Measurements from ENCODE around the gene BACH2.

Gene BACH2

DNA sequence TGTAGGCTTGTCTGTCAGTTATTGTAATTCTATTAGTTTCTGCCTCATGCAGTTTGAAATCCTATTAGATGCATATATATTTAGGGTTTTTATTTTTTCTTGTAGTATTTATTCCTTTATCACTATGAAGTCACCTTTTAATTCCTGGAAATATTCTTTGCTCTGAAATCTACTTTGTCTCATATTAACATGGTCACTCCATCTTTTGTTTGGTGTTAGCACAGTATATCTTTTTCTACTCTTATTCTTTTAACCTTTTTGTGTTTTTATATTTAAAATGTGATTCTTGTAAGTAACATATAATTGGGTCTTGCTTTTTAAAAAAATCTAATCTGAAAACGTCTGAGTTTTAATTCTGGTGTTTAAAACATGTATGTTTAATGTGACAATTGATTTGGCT lies 280.8 kb downstream of the BACH2 start:
- no peak for DNase-seq

DNA sequence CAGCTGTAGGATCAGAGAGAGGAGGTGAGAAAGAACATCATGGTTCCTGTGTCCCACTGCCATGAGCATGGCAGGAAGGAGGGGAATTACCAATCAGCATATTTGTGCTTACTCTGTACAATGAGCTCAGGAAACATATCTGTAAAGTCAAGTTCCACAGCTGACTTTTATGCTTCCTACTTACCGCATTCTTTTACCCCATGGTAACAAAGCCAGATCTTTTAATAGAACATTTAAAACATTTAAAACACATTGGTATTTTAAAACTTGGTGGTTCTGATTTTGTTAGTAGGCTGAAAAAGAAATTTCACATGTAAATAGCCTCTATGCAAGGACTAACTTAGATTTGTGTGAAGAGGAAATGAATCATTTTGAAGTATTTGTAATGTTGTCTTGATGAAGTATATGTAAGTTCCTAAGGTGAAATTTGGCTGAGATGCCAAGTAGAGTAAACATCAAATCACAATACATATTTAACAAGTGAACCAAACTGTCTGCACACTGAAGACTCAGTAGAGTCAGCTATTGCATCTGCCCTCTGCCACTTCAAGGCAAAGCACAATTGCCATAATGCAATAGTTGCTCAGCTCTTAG lies 287.6 kb downstream of the BACH2 start:
- no peak for DNase-seq

DNA sequence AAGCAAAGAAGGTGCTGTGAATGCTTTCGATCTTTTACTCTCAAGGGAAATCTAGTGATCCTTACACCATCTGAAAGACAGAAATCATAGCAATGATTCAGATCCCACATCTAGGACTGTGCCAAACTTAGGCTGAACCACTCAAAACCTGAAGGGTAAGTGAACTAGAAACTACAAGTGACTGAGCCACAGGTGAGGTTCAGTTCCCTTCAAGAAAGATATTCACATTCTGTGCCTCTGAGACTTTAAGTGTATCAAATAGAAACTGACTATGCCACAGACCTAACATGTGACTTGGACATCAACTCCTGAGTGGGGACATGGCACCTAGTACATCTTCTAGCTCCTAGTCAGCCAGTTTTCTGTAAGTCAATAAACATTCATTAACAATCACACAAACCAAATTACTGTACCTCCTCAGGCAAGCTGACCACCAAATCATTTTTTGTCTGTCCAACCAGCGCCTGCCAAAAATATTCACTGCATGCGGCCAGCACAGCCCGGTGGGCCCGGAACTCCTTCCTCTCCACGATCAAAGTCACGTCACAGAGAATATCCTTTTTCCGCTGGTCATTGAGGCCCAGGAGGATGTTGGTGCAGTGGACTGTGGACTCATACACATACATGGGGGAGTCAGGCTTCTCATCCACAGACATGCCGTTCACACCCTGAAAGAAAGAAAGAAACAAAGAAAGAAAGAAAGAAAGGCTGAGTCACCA lies 288.3 kb downstream of the BACH2 start:
- DNase-seq, result peak; percentile 33

GRCh38 chr6:90005048-90005827 lies 291.4 kb downstream of the BACH2 start:
- no peak for DNase-seq

GRCh38 chr6:90004511-90004910 lies 292.1 kb downstream of the BACH2 start:
- DNase-seq, result no peak

GRCh38 chr6:90003941-90004340 lies 292.7 kb downstream of the BACH2 start:
- no peak for DNase-seq

GRCh38 chr6:90003069-90003795 lies 293.4 kb downstream of the BACH2 start:
- DNase-seq, result no peak

GRCh38 chr6:90000864-90001731 lies 295.5 kb downstream of the BACH2 start:
- peak; percentile 59 for DNase-seq

DNA sequence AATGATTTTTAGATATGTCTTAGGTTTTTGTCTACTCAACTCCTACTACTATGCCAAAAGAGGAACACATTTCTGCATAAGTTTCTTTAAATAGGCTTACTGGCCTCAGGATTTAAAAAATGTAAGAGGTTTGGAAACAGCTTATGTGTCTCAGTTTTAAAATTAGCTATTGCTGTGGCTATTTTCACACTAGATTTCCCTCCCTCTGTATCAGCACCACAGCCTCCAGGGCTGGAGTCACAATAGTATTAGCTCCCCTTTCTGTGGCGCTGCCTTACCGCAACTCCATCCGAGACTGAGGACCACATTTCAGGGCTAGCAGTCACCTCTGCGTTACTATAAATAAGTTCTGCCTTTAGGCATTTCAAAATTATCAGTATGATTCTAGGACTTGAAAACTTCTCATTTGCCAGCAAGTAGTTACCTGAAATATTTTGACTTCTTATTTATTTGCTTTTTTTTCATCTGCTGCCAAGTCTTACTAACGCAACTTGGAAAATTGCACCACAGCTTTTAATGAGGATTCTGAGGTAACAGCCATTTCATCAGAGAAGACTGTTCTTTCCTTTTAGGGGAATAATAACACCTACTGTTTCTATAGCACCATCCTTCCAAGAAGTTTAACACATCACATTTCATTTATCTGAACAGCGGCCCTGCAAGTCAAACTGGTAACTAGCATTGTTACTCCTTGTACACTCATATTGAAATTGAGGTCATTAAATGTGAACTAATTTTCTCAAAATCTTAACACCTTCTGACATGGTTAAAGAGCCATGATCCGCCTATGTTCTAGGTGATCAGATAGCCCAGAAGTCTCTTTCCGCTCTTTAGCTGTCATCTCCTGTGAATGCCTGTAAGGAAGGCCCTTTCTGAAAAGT lies 296.5 kb downstream of the BACH2 start:
- DNase-seq, result no peak

- DNase-seq, result peak; percentile 44
Observed at GRCh38 chr6:89999154-89999553, 297.5 kb downstream of the BACH2 start.

DNA sequence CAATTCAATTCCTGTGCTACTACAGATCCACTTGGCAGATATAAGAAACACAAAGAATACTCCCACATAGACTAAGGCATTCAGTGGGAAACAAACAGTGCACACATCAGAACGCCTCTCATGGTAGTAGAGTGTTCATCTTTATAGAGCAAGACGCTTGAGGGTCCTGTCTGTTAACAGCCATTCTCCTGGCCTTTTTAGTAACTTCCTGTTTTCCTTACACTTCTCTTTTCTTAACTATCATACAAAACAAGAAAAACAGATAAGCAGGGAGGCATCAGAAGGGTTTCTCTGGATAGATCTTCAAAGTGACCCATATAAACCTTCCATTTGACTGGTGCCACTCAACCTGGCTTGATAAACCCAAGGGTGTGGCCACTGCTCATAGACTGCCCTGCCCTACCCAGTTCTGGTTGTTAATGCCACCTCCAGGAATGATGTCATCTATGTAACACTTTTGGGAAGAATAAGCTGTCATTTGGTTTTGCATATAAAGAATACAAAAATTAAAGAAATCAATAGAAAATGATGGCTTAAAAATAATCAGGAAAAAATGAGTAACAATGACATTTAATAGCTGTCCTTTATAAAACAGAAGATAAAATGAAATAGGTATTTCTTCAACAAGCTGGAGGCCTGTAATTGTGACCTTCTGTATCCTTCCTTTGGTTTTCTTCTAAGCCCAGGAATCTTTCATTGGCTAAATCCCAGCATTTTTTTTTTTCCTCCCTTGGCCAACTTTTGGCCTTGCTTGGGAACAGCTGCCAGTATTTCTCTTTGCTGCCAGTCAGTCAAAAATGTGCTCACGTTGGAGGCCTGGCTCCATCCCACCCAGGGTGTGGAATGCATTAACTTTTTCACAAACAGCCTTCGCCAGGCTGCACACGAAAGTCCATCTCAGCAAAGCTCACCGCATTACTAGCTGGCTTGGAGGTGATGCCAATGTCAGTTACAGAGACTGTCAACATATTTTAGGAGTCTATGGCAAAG lies 298.9 kb downstream of the BACH2 start:
- DNase-seq, result no peak

DNA sequence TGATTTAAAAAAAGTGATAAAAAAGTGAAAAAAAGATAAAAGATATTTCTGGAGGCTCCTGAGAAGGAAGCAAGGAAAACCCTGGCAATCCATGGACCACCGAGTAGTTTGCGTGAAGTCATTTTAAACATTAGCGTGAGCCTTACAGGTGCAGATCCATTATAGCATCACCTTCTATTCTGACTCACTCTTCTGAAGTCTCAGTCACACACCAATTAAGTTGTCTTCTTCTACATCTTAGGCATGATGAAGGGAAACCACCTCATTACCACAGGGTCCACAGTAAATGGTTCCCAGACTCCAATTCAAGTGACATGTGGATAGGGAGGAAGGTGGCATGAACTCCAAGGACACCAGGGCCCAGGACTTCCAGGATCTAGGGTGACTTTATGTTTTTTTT lies 303.2 kb downstream of the BACH2 start:
- DNase-seq, result no peak

DNA sequence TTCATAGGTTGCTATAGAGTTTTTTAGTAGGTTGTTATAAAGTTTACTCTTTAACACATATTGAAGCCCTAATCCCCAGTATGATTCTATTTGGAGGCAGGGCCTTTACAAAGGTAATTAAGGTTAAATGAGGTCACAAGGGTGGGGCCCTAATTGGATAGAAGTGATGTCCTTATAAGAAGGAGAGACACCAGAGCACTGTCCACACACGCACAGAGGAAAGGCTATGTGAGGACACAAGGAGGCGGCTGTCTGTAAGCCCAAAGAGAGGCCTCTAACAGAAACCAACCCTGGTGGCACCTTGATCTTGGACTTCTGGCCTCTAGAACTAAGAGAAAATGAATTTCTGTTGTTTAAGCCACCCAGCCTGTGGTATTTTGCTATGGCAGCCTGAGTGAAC lies 303.8 kb downstream of the BACH2 start:
- DNase-seq, result no peak

GRCh38 chr6:89989742-89990141 lies 306.9 kb downstream of the BACH2 start:
- DNase-seq, result no peak

GRCh38 chr6:89987830-89988229 lies 308.8 kb downstream of the BACH2 start:
- no peak for DNase-seq

GRCh38 chr6:89987140-89987539 lies 309.5 kb downstream of the BACH2 start:
- peak; percentile 48 for DNase-seq

DNA sequence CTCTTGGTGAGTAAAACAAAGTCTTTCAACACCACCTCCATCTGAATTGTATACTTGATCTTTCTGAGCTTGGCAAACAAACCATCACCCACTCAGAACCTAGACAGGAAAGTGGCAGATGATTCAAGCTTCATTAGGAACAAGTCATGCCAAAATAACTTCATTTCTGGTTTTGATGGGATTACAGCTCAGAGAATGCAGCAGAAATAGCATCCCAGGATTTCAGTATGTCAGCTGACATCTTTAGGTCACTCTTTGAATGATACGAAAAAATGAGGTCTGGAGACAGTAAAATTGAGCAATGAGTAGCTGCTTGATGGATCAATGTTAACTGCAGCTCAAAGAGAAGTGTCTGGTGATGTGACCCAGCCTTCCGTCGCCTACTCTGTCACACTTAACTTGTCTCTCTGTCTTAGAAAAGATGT lies 310.0 kb downstream of the BACH2 start:
- DNase-seq, result no peak

GRCh38 chr6:89985751-89986493 lies 310.7 kb downstream of the BACH2 start:
- DNase-seq, result no peak
